HG03575 (cell line): ENCODE measurements around the gene YIPF2.
"Not testable (repeated sequence)": the region's sequence is repeated elsewhere in the genome, so short reads cannot be mapped to it uniquely, and the experiment has no call there.

ENCODE experiments used
- ATAC-seq: cut with Tn5 transposase; IDR thresholded peaks from one replicate; pipeline ENCODE4 v1.9.1; 2021; ENCODE audit not compliant: unreplicated experiment, insufficient number of reproducible peaks, low FRiP score; ENCODE audit errors: extremely low read depth

Gene YIPF2

DNA sequence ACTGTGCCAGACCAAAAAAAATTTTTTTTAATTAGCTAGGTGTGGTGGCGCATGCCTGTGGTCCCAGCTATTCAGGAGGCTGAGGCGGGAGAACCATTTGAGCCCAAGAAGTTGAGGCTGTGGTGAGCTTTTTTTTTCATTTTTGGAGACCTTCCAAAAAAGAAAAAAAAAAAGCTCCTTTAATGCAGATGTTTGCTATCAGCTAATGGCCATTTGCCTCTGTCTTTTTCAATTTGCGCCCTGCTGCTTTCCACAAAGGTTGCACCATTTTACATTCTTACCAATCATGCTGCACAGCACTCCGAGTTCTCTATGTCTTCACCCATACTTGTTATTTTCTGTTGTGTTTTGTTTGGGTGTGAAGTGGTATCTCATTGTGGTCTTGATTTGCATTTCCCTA, 16.8 kb upstream of the YIPF2 start:
- no peak for ATAC-seq

DNA sequence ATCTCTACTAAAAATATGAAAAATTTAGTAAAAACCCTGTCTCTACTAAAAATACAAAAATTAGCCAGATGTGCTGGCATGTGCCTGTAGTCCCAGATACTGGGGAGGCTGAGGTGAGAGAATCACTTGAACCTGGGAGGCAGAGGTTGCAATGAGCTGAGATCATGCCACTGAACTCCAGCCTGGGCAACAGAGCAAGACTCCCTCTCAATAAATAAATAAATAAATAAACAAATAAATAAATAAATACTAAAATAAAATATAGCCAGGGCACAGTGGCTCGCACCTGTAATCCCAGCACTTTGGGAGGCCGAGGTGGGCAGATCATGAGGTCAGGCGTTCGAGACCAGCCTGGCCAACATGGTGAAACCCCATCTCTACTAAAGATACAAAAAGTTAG, 15.0 kb upstream of the YIPF2 start:
- ATAC-seq = not testable (repeated sequence)

DNA sequence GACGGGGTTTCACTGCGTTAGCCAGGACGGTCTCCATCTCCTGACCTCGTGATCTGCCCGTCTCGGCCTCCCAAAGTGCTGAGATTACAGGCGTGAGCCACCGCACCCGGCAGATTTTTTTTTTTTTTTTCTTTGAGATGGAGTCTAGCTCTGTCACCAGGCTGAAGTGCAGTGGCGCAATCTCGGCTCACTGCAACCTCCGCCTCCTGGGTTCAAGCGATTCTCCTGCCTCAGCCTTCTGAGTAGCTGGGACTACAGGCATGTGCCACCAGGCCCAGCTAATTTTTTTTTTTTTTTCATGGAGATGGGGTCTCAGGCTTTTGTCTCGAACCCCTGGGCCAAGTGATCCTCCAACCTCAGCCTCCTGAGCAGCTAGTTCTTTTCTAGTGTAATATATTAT, 13.2 kb upstream of the YIPF2 start:
- ATAC-seq = not testable (repeated sequence)

DNA sequence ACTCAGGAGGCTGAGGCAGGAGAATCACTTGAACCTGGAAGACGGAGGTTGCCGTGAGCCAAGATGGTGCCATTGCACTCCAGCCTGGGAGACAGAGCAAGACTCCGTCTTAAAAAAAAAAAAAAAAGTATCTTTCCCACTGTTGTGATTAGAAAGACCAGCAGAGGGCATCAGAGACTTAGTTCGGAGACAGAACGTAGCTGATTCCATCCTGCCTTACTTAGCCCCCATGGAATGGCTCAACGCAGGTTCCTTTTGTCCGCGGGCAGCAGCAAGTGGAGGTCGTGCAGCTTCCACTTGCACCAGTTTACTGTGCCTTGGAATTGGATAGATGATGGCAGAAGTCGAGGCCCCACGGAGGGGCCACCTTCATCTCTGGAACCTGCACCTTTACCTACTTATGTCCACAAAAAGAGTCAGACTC, 8.2 kb upstream of the YIPF2 start:
- ATAC-seq = no peak

DNA sequence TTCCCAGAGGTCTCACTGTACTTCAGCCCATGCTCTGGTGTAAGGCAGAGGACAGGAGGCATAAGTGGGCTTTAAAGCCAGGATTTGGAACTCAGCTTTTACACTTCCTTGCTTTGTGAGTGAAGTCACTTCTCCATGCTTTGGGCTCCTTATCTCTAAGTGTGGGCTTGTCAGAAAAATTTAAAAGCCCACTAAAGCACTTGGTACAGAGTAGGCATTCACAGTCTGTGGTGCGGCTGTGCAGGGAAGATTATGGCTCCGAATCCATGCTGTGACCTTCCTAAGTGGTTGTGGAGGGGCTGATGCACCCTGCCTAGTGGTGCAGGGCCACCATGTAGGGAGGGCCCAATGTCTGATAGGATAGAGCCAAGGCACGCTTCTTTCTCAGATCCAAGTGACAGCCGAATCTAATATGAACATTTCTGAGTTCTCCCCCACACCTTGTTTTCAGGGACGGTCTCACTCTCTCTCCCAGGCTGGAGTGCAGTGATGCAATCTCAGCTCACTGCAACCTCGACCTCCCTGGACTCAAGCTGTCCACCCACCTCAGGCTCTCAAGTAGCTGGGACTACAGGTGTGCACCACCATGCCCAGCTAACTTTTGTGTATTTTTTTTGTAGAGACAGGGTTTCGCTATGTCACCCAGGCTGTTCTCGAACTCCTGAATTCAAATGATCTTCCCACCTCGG, 7.1 kb upstream of the YIPF2 start:
- no peak for ATAC-seq

DNA sequence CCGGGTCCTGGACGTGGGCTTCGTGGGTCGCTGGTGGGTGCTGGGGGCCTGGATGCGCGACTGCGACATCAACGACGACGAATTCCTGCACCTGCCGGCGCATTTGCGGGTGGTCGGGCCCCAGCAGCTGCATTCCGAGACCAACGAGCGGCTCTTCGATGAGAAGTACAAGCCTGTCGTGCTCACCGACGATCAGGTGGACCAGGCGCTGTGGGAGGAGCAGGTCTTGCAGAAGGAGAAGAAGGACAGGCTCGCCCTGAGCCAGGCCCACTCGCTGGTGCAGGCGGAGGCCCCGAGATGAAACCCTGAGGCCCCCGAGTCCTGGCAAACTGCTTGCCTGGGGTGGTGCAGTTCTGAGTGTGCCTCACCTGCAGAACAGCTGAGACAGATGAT, 959 bp upstream of the YIPF2 start:
- no peak for ATAC-seq

DNA sequence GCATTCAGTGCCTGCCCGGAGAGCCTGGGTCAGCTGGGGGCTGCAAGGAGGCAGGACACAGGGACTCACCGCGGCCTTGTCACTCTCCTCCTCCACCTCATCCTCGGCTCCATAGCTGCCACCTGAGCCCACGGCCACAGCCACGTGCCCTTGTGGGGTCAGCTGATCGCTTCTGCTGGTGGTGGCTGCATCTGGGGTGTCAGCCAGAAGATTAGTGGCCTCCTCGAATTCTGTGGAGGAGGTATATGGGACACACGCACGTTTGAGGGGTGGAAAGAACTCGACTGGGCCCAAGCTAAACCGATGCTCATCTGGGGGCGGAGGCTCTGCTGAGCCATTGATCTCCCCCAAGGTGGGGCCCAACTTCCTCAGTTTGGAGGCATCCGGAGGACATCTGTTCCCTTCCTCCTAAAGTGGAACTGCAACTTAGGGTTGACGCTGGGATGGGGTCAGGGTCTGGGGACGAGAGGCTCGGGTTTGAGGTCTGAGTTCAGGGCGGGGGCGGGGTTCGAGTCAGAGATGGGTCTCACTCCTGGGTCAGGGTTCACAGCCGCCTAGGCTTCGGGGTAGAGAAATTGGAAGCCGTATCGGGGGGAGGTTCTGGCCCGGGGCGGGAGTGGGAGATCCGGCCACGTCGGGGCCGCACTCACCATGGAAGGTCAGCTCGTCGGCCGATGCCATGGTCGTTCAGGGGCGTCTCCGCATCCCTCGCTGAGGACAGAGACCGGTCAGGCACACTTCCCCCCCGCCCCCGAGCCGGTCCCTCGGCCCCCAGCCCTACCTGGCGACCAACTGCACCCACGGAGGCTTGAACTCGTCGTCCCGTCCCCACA, 493 bp downstream of the YIPF2 start:
- no peak for ATAC-seq

DNA sequence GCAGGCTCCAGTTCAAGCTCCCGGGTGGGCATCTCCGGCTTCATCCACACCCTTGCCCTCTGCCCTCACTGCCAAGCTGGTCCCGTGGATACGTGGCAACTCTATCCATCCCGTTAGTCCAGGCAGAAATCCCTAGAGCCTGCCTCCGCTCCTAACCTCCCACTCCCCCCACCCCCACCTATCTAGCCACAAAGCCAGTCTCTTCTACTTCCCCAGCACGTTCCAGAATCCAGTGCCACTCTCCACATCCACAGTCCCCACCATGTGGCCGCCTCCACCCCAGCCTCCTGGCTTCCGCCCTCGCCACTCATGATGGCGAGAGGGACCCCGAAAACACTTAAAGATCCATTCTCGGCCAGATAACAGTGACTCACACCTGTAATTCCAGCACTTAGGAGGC, 3.8 kb downstream of the YIPF2 start:
- ATAC-seq = no peak

DNA sequence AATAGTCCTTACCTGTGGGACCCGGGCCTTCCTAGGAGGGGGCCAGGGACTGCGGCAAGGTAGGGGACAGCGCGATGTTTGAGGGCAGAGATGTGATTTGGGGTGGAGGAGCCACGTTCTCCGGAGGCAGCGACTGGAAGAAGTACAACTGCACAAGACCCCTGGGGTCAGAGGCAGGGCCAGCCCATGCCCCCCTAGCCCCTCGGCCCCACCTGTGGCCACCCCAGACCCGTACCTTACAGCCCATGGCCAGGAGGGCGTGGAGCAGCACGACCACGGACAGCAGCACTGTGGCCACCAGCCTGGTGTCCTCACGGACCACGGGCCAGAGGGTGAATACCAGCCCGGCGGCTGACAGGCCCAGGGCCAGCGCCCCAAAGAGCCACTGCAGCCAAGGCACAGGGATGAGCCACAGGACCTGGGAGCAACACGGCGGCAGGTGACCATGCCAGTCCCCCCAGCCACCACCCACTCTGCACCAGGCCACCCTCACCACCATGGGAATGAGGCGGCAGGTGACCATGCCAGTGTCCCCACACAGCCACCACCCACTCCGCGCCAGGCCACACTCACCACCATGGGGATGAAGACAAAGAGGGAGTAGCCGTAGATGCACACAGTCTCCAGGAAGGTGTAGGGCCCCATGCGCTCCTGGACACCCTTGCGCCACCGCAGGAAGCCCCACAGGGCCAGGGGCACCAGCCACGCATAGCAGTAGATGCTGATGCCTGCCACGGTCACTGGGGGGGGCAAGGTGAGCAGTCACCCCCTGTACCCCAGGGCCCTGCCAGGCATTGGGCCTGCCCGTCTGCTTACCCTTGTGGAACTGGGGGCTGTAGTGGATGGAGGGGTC, 5.0 kb downstream of the YIPF2 start:
- no peak for ATAC-seq

DNA sequence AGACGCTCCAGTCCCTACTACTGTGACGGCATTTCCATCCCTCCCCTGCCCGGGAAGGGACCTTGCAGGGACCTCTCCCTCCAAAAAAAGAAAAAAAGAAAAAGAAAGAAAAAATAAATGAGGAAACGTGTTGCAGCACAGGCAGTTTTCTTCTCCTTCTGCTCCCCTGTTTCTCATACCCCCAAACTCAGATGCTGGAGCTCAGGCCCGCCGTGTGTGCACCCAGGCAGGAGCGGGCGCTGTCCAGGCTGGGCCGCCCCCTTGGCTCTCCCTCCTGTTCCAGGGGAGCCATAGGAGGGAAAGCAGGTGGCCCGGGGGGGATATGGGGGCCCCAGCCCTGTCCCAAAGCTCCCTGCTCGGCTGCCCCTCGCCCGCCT, 5.8 kb downstream of the YIPF2 start:
- no peak for ATAC-seq

DNA sequence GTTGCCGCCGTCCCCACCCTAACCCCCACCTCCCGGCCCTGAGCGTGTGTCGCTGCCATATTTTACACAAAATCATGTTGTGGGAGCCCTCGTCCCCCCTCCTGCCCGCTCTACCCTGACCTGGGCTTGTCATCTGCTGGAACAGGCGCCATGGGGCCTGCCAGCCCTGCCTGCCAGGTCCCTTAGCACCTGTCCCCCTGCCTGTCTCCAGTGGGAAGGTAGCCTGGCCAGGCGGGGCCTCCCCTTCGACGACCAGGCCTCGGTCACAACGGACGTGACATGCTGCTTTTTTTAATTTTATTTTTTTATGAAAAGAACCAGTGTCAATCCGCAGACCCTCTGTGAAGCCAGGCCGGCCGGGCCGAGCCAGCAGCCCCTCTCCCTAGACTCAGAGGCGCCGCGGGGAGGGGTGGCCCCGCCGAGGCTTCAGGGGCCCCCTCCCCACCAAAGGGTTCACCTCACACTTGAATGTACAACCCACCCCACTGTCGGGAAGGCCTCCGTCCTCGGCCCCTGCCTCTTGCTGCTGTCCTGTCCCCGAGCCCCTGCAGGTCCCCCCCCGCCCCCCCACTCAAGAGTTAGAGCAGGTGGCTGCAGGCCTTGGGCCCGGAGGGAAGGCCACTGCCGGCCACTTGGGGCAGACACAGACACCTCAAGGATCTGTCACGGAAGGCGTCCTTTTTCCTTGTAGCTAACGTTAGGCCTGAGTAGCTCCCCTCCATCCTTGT, 6.4 kb downstream of the YIPF2 start:
- no peak for ATAC-seq

DNA sequence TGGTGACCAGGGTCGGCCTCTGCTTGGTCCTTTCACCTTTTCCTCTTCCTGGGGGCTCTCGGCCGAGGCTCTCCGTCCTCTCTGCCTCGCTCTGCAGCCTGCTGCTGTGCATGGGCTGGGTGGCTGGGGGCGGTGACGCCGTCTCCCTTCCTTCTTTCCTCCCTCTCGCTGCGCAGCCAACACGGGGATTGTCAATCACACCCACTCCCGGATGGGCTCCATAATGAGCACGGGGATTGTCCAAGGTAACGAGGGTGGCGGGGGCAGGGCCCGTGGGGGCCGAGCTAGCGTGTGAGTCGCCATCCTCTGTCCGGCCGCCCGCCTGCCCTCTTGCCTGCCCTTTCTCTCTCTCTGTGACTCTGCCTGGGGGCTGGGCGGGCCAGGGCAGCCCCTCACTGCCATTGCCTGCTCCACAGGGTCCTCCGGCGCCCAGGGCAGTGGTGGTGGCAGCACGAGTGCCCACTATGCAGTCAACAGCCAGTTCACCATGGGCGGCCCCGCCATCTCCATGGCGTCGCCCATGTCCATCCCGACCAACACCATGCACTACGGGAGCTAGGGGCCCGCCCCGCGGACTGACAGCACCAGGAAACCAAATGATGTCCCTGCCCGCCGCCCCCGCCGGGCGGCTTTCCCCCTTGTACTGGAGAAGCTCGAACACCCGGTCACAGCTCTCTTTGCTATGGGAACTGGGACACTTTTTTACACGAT, 7.1 kb downstream of the YIPF2 start:
- no peak for ATAC-seq

DNA sequence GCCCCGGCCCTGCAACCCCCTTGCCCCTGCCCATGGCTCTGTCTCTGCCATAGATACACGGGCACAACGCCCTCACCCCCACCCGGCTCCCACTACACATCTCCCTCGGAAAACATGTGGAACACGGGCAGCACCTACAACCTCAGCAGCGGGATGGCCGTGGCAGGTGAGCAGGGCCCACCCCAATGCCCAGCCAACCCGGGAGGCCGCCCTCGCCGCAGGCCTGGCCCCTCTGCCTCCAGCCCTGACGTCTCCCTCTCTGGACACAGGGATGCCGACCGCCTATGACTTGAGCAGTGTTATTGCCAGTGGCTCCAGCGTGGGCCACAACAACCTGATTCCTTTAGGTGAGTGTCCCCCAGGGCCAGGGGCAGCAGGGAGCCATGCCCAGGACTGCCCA, 7.7 kb downstream of the YIPF2 start:
- no peak for ATAC-seq

DNA sequence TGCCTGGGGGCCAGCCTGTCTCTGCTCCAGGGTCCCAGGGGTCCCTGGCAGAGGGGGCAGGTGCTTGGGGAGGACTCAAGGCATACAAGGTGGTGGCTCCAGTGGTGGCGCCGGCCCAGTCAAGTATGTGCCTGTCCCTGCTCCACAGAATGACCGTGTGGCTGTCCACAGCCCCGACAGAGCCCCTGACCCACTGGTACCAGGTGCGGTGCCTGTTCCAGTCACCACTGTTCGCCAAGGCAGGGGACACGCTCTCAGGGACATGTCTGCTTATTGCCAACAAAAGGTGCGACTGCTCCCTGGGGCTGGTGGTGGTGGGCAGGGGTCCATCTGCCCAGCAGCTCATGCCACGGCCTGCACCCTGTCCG, 8.2 kb downstream of the YIPF2 start:
- no peak for ATAC-seq

DNA sequence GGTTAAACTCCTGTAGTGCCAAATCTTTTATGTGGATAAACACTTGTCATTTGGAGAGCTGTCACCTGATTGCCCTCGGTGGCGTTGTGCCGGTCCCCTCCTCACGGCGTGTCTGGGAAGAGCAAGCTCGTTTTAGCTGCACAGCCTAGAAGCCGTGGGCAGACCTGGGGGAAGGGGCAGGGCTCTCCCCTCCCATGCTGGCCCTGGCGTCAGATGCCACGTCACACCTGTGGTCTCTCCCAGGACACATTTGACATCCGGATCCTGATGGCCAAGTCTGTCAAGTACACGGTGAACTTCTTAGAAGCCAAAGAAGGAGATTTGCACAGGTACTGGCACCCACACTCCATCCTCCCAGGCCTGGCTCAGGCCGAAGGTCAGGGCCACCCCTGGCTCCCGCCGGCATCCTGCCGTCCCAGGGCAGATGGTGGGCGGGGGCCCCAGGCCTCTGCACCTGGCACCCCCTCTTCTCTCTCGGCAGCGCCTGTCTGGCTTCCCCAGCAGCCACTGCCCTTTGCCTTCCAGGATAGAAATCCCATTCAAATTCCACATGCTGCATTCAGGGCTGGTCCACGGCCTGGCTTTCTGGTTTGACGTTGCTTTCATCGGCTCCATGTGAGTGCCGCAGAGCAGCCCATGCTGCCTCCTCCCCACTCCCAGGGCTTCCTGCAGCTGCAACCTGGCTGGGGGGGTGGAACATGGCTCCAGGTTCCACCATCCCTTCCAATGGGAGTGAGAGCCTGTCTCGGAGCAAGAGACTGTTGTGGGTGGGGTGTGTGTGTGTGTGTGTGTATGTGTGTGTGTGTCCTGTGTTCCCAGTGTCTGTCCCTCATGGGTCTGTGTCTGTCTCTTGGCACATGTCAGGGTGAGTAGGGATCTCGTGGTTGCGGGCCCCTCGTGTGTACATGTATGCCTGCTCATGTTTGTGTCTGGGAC, 8.8 kb downstream of the YIPF2 start:
- no peak for ATAC-seq

DNA sequence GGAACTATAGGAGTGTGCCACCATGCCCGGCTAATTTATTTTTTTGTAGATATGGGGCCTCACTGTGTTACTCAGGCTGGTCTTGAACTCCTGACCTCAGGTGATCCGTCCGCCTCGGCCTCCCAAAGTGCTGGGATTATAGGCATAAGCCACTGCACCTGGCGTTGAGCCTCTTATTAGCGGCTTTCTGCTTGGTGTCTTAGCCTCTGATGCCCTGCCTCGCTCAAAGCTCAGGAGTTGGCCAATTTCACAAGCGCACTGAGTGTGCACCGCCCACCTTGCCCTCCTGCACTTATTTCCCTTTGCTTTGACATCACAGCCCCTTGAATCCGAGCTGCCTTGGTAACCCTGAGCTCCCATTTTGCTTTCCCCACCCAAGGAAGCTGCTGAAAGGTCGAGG, 10.1 kb downstream of the YIPF2 start:
- ATAC-seq = no peak

DNA sequence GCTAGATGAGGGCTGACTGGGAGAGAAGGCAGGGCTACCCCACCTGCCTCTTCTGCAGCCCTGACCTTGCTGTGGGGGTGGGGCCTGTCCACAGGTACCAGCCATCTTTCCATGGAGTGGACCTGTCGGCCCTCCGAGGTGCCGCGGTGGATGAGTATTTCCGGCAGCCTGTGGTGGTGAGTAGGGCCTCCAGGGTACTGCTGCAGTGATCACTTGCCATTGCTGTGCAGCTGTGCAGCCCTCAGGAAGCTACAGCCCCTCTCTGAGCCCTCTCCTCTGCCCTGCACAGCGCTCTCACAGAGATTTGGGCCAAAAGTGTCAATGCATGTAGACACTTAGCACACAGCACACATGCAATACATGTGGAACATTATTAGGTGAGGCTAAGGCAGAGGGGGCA, 11.8 kb downstream of the YIPF2 start:
- ATAC-seq = no peak
